Measurements from ENCODE around the gene GRK5.

The GRK5 gene

GRCh38 chr10:119318411-119319160 is 111.2 kb downstream of the GRK5 start:
- DNase-seq (ENCODE audit: low spot score), result no peak

- no peak for DNase-seq (ENCODE audit: low spot score)
Observed at GRCh38 chr10:119319161-119319919, 112.0 kb downstream of the GRK5 start.

- DNase-seq (ENCODE audit: low spot score), result no peak
Observed at GRCh38 chr10:119319920-119320258, 112.5 kb downstream of the GRK5 start.

GRCh38 chr10:119320981-119321380 is 113.6 kb downstream of the GRK5 start:
- no peak for DNase-seq (ENCODE audit: low spot score)

GRCh38 chr10:119323085-119324016 is 116.0 kb downstream of the GRK5 start:
- DNase-seq (ENCODE audit: low spot score), result peak; percentile 72

- no peak for DNase-seq (ENCODE audit: low spot score)
Observed at GRCh38 chr10:119325131-119325530, 117.8 kb downstream of the GRK5 start.

- no peak for DNase-seq (ENCODE audit: low spot score)
Observed at GRCh38 chr10:119326167-119326566, 118.8 kb downstream of the GRK5 start.

- no peak for DNase-seq (ENCODE audit: low spot score)
Observed at GRCh38 chr10:119327096-119327745, 119.8 kb downstream of the GRK5 start.

GRCh38 chr10:119328223-119328622 is 120.9 kb downstream of the GRK5 start:
- no peak for DNase-seq (ENCODE audit: low spot score)

- DNase-seq (ENCODE audit: low spot score), result no peak
Observed at GRCh38 chr10:119330342-119330741, 123.0 kb downstream of the GRK5 start.

- DNase-seq (ENCODE audit: low spot score), result no peak
Observed at GRCh38 chr10:119331061-119331460, 123.7 kb downstream of the GRK5 start.

GRCh38 chr10:119333146-119333792 is 125.9 kb downstream of the GRK5 start:
- no peak for DNase-seq (ENCODE audit: low spot score)

GRCh38 chr10:119335671-119336353 is 128.4 kb downstream of the GRK5 start:
- DNase-seq (ENCODE audit: low spot score), result no peak

- no peak for DNase-seq (ENCODE audit: low spot score)
Observed at GRCh38 chr10:119336599-119336998, 129.2 kb downstream of the GRK5 start.

- no peak for DNase-seq (ENCODE audit: low spot score)
Observed at GRCh38 chr10:119337223-119337622, 129.9 kb downstream of the GRK5 start.

GRCh38 chr10:119337796-119338432 is 130.5 kb downstream of the GRK5 start:
- DNase-seq (ENCODE audit: low spot score), result peak; percentile 40

- no peak for DNase-seq (ENCODE audit: low spot score)
Observed at GRCh38 chr10:119339109-119339508, 131.7 kb downstream of the GRK5 start.

- DNase-seq (ENCODE audit: low spot score), result peak; percentile 59
Observed at GRCh38 chr10:119340893-119341458, 133.6 kb downstream of the GRK5 start.

- DNase-seq (ENCODE audit: low spot score), result no peak
Observed at GRCh38 chr10:119341459-119342301, 134.3 kb downstream of the GRK5 start.
